C4-2B (cell line): ENCODE results near the gene TSPAN18.

Experiments used
- ZFX ChIP-seq: fragments of 450-650 bp; IDR thresholded peaks from 2 replicates; pipeline ENCODE4 v1.6.1; 2017
- TF ChIP-seq, protein P1 (sequence below): fragments of 450-650 bp; conservative IDR thresholded peaks from 2 replicates; pipeline ENCODE4 v1.5.1; 2017; ENCODE audit warnings: mild to moderate bottlenecking

DNA sequence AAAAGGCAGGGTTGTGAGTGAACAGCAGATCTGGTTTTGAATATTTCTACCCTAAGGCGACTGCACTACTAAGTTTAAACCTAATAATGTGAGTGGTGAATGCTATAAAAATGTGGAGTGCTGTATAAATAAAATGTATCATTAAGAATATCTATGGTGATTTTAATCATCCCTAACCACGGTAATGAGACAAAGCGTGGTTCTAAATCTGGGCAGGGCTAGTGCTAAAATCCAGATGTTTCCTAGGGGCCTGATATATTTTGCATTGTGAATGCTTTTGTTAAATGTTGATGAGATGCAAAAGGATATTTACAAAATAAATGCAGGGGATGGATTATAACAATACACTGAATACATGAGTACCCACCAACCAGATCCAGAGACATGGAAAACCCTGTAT, 58.1 kb downstream of the TSPAN18 start:
- TF ChIP-seq, protein P1, sequence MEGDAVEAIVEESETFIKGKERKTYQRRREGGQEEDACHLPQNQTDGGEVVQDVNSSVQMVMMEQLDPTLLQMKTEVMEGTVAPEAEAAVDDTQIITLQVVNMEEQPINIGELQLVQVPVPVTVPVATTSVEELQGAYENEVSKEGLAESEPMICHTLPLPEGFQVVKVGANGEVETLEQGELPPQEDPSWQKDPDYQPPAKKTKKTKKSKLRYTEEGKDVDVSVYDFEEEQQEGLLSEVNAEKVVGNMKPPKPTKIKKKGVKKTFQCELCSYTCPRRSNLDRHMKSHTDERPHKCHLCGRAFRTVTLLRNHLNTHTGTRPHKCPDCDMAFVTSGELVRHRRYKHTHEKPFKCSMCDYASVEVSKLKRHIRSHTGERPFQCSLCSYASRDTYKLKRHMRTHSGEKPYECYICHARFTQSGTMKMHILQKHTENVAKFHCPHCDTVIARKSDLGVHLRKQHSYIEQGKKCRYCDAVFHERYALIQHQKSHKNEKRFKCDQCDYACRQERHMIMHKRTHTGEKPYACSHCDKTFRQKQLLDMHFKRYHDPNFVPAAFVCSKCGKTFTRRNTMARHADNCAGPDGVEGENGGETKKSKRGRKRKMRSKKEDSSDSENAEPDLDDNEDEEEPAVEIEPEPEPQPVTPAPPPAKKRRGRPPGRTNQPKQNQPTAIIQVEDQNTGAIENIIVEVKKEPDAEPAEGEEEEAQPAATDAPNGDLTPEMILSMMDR: no peak
- TF ChIP-seq ZFX: no peak
